C4-2B (cell line): ENCODE results near the gene WASHC3.

ENCODE experiments used
- H3K27ac ChIP-seq: fragments of 450-650 bp; 2 replicates; pipeline ENCODE4 v1.5.1; 2017
- ZFX ChIP-seq: fragments of 450-650 bp; IDR thresholded peaks from 2 replicates; pipeline ENCODE4 v1.6.1; 2017
- TF ChIP-seq, protein P1 (sequence below): fragments of 450-650 bp; conservative IDR thresholded peaks from 2 replicates; pipeline ENCODE4 v1.5.1; 2017; ENCODE audit warnings: mild to moderate bottlenecking

WASHC3 gene

DNA sequence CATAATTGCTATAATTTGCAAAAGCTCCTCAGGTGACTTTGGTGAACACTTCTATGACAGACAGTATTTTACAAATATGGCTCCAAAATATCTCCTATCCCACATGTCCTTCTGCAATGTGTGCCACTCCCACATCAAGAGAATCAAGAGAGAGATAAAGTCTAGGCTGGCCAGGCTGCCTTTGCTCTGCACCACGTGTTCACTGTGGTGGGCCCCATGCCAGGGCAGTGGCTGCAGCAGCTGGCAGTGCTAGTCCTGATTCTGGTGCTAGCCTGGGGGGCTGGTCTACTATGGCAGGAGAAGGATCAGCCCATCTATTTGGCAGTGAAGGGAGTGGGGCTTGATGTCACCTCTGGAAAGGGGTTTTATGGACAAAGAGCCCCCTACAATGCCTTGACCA, 98.1 kb downstream of the WASHC3 start:
- H3K27ac ChIP-seq: no peak overlapping the region
- TF ChIP-seq, protein P1, sequence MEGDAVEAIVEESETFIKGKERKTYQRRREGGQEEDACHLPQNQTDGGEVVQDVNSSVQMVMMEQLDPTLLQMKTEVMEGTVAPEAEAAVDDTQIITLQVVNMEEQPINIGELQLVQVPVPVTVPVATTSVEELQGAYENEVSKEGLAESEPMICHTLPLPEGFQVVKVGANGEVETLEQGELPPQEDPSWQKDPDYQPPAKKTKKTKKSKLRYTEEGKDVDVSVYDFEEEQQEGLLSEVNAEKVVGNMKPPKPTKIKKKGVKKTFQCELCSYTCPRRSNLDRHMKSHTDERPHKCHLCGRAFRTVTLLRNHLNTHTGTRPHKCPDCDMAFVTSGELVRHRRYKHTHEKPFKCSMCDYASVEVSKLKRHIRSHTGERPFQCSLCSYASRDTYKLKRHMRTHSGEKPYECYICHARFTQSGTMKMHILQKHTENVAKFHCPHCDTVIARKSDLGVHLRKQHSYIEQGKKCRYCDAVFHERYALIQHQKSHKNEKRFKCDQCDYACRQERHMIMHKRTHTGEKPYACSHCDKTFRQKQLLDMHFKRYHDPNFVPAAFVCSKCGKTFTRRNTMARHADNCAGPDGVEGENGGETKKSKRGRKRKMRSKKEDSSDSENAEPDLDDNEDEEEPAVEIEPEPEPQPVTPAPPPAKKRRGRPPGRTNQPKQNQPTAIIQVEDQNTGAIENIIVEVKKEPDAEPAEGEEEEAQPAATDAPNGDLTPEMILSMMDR: no peak
- no peak for TF ChIP-seq ZFX
